ENCODE results near the gene ACTA2. TPM values are rescaled to one million over a fixed set of nuclear protein-coding genes. Genes with fewer than 3 reads are reported as not detected.
A peak's percentile ranks its signal among the peaks of the same experiment; 100 is the strongest.

The ACTA2 gene
- total and polyA plus RNA-seq, 4 donors = 13.2 to 182 (median 73.6) TPM

GRCh38 chr10:88986549-88987242, 34.1 kb upstream of the ACTA2 start:
- DNase-seq (ENCODE audit: low spot score) = no peak
- H3K27me3 ChIP-seq (ENCODE audit: control insufficient read depth in 4 of 4, insufficient read depth in 4 of 4, low read length in 3 of 4) = no peaks in the 10 kb centered on the region
- no peak overlapping the region for H3K4me3 ChIP-seq (ENCODE audit: low read depth in 1 of 3, low read length in 3 of 3)
- TF ChIP-seq ATF3 (IDR thresholded peaks at IDR 0.05) = no peak
- no peak for TF ChIP-seq HNF4G (IDR thresholded peaks at IDR 0.05)
- no peak for TF ChIP-seq TAF1 (conservative IDR thresholded peaks at IDR 0.05)
- TF ChIP-seq GABPA (IDR thresholded peaks at IDR 0.05 in 1 of 2, conservative IDR thresholded peaks at IDR 0.05 in 1 of 2) = no peak
- TF ChIP-seq RAD21 (IDR thresholded peaks at IDR 0.05) = peak; percentile 90 to 92
- TF ChIP-seq YY1 (IDR thresholded peaks at IDR 0.05) = no peak
- TF ChIP-seq, protein P1, sequence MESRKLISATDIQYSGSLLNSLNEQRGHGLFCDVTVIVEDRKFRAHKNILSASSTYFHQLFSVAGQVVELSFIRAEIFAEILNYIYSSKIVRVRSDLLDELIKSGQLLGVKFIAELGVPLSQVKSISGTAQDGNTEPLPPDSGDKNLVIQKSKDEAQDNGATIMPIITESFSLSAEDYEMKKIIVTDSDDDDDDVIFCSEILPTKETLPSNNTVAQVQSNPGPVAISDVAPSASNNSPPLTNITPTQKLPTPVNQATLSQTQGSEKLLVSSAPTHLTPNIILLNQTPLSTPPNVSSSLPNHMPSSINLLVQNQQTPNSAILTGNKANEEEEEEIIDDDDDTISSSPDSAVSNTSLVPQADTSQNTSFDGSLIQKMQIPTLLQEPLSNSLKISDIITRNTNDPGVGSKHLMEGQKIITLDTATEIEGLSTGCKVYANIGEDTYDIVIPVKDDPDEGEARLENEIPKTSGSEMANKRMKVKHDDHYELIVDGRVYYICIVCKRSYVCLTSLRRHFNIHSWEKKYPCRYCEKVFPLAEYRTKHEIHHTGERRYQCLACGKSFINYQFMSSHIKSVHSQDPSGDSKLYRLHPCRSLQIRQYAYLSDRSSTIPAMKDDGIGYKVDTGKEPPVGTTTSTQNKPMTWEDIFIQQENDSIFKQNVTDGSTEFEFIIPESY (IDR thresholded peaks at IDR 0.05) = no peak
- TF ChIP-seq, protein P2, sequence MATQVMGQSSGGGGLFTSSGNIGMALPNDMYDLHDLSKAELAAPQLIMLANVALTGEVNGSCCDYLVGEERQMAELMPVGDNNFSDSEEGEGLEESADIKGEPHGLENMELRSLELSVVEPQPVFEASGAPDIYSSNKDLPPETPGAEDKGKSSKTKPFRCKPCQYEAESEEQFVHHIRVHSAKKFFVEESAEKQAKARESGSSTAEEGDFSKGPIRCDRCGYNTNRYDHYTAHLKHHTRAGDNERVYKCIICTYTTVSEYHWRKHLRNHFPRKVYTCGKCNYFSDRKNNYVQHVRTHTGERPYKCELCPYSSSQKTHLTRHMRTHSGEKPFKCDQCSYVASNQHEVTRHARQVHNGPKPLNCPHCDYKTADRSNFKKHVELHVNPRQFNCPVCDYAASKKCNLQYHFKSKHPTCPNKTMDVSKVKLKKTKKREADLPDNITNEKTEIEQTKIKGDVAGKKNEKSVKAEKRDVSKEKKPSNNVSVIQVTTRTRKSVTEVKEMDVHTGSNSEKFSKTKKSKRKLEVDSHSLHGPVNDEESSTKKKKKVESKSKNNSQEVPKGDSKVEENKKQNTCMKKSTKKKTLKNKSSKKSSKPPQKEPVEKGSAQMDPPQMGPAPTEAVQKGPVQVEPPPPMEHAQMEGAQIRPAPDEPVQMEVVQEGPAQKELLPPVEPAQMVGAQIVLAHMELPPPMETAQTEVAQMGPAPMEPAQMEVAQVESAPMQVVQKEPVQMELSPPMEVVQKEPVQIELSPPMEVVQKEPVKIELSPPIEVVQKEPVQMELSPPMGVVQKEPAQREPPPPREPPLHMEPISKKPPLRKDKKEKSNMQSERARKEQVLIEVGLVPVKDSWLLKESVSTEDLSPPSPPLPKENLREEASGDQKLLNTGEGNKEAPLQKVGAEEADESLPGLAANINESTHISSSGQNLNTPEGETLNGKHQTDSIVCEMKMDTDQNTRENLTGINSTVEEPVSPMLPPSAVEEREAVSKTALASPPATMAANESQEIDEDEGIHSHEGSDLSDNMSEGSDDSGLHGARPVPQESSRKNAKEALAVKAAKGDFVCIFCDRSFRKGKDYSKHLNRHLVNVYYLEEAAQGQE (IDR thresholded peaks at IDR 0.05) = no peak
- peak in 1 of 2 donors; percentile 53 for TF ChIP-seq EGR1 (IDR thresholded peaks at IDR 0.05; ENCODE audit: low read depth in 2 of 2)
- no peak for TF ChIP-seq FOXA1 (IDR thresholded peaks at IDR 0.05)
- TF ChIP-seq MAX (IDR thresholded peaks at IDR 0.05) = peak; percentile 71
- TF ChIP-seq FOXA2 (IDR thresholded peaks at IDR 0.05) = no peak
- TF ChIP-seq, protein P3, sequence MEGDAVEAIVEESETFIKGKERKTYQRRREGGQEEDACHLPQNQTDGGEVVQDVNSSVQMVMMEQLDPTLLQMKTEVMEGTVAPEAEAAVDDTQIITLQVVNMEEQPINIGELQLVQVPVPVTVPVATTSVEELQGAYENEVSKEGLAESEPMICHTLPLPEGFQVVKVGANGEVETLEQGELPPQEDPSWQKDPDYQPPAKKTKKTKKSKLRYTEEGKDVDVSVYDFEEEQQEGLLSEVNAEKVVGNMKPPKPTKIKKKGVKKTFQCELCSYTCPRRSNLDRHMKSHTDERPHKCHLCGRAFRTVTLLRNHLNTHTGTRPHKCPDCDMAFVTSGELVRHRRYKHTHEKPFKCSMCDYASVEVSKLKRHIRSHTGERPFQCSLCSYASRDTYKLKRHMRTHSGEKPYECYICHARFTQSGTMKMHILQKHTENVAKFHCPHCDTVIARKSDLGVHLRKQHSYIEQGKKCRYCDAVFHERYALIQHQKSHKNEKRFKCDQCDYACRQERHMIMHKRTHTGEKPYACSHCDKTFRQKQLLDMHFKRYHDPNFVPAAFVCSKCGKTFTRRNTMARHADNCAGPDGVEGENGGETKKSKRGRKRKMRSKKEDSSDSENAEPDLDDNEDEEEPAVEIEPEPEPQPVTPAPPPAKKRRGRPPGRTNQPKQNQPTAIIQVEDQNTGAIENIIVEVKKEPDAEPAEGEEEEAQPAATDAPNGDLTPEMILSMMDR (IDR thresholded peaks at IDR 0.05; ENCODE audit: low read depth, low read length, missing input control) = peak; percentile 69
- TF ChIP-seq HNF4A (conservative IDR thresholded peaks at IDR 0.05) = peak; percentile 6 to 35
- TF ChIP-seq SP1 (IDR thresholded peaks at IDR 0.05) = no peak
- TF ChIP-seq JUND (IDR thresholded peaks at IDR 0.05) = no peak
- TF ChIP-seq RXRA (IDR thresholded peaks at IDR 0.05) = no peak
- TF ChIP-seq NR2F2 (IDR thresholded peaks at IDR 0.05) = no peak
- no peaks in the 10 kb centered on the region for H3K36me3 ChIP-seq (ENCODE audit: control insufficient read depth in 4 of 4, insufficient read depth in 3 of 4, low read depth in 1 of 4, low read length in 3 of 4)
- H3K4me1 ChIP-seq (ENCODE audit: control insufficient read depth in 4 of 4, insufficient read depth in 4 of 4, low read length in 3 of 4) = peaks cover 6 to 39% (median 33%) of the 10 kb centered on the region in 4 donors
- H3K9me3 ChIP-seq (ENCODE audit: control insufficient read depth in 4 of 4, low read length in 3 of 4) = no peaks in the 10 kb centered on the region
- no peak overlapping the region for H3K9ac ChIP-seq (ENCODE audit: low read depth in 1 of 2, low read length in 2 of 2)
- 12% methylated on average over 2 of the region's 2 CpGs for WGBS
- no peak overlapping the region for H3K27ac ChIP-seq (ENCODE audit: low read depth in 1 of 2, low read length in 2 of 2)
